DOHH2 (cell line): Measurements from ENCODE around the gene KLLN.

Source experiments
- H3F3A ChIP-seq: fragments of 200-600 bp; sonication (generic), shearing (Covaris generic); 2 replicates; pipeline ENCODE4 v1.6.0; 2016; ENCODE audit warnings: antibody characterized with exemption, mild to moderate bottlenecking; ENCODE audit not compliant: control insufficient read depth, insufficient read depth
- H3K27ac ChIP-seq: fragments of 200-600 bp; sonication (generic); 2 replicates; pipeline ENCODE4 v1.5.1; 2014; ENCODE audit warnings: low read depth, mild to moderate bottlenecking, low read length, moderate library complexity
- H3K27me3 ChIP-seq: fragments of 200-600 bp; sonication (generic); 2 replicates; pipeline ENCODE4 v1.6.1; 2014; ENCODE audit warnings: mild to moderate bottlenecking, low read length, mixed read lengths; ENCODE audit not compliant: control insufficient read depth
- H3K36me3 ChIP-seq: fragments of 200-600 bp; sonication (generic); 2 replicates; pipeline ENCODE4 v1.6.1; 2014; ENCODE audit warnings: mild to moderate bottlenecking, low read length, moderate library complexity, mixed read lengths; ENCODE audit not compliant: control insufficient read depth
- H3K4me1 ChIP-seq: fragments of 200-600 bp; sonication (generic); 2 replicates; pipeline ENCODE4 v1.6.1; 2014; ENCODE audit warnings: mild to moderate bottlenecking, low read length, mixed read lengths; ENCODE audit not compliant: control insufficient read depth
- H3K4me2 ChIP-seq: fragments of 200-600 bp; sonication (generic); 2 replicates; pipeline ENCODE4 v1.6.0; 2014; ENCODE audit warnings: mild to moderate bottlenecking, low read length, moderate library complexity
- H3K4me3 ChIP-seq: fragments of 200-600 bp; sonication (generic); 2 replicates; pipeline ENCODE4 v1.5.1; 2014; ENCODE audit warnings: mild to moderate bottlenecking, low read length, mixed read lengths
- H3K79me2 ChIP-seq: fragments of 200-600 bp; sonication (generic); 2 replicates; pipeline ENCODE4 v1.6.1; 2014; ENCODE audit warnings: mild to moderate bottlenecking, low read length, mixed read lengths; ENCODE audit not compliant: control insufficient read depth
- H3K9me2 ChIP-seq: fragments of 200-600 bp; sonication (generic); replicated peaks from 2 replicates; pipeline ENCODE4 v1.6.1; 2014; ENCODE audit warnings: mild to moderate bottlenecking, low read length, mixed read lengths; ENCODE audit not compliant: control insufficient read depth
- H3K9me3 ChIP-seq: fragments of 200-600 bp; sonication (generic); 2 replicates; pipeline ENCODE4 v1.6.1; 2014; ENCODE audit warnings: antibody characterized with exemption, low read length, mixed read lengths; ENCODE audit not compliant: control insufficient read depth, insufficient read depth
- H4K20me1 ChIP-seq: fragments of 200-600 bp; sonication (generic); 2 replicates; pipeline ENCODE4 v1.6.0; 2014; ENCODE audit warnings: low read depth, mild to moderate bottlenecking, antibody characterized with exemption, low read length, moderate library complexity; ENCODE audit not compliant: control insufficient read depth, insufficient read depth
- EZH2phosphoT487 ChIP-seq: fragments of 200-600 bp; sonication (generic); IDR thresholded peaks from 2 replicates; pipeline ENCODE4 v1.6.1; 2017; ENCODE audit warnings: borderline replicate concordance, mild to moderate bottlenecking, antibody characterized with exemption, low read length, moderate library complexity, mixed read lengths
- TF ChIP-seq, protein P1 (sequence below): fragments of 200-600 bp; sonication (generic); IDR thresholded peaks from one replicate; pipeline ENCODE4 v1.5.1; 2014; ENCODE audit warnings: antibody characterized with exemption, mild to moderate bottlenecking, low read depth, low read length; ENCODE audit not compliant: poor library complexity, severe bottlenecking

KLLN gene

DNA sequence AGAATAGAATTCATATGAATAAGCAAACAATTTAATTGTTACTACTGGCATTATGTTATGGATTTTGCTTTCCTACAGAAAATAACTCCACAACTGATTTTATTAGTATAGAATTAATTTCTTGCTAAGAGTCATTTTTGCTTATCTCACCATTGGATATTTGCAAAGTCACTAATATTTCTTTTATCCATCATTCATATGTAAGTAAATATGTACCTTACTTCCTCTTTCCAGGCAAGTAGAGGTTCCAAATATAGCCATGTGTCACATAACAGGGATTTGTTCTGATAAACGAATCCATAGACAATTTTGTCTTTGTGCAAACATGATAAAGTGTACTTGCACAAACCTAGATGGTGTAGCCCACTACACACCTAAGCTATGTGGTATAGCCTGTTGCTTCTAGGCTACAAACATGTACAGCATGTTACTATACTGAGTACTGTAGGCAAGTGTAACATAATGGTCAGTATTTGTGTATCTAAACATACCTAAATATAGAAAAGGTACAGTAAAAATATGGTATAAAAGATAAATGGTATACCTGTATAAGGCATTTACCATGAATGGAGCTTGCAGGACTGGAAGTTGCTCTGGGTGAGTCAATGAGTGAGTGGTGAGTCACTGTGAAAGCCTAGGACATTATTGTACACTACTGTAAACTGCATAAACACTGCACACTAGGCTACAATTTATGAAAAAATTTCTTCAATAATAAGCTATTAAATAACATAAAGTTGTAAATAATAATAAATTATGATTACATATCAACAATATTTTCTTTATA, 18.3 kb downstream of the KLLN start:
- no peak overlapping the region for H3K4me2 ChIP-seq
- H3K4me1 ChIP-seq: peaks cover 8% of the 10 kb centered on the region
- TF ChIP-seq, protein P1, sequence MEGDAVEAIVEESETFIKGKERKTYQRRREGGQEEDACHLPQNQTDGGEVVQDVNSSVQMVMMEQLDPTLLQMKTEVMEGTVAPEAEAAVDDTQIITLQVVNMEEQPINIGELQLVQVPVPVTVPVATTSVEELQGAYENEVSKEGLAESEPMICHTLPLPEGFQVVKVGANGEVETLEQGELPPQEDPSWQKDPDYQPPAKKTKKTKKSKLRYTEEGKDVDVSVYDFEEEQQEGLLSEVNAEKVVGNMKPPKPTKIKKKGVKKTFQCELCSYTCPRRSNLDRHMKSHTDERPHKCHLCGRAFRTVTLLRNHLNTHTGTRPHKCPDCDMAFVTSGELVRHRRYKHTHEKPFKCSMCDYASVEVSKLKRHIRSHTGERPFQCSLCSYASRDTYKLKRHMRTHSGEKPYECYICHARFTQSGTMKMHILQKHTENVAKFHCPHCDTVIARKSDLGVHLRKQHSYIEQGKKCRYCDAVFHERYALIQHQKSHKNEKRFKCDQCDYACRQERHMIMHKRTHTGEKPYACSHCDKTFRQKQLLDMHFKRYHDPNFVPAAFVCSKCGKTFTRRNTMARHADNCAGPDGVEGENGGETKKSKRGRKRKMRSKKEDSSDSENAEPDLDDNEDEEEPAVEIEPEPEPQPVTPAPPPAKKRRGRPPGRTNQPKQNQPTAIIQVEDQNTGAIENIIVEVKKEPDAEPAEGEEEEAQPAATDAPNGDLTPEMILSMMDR: no peak
- TF ChIP-seq EZH2phosphoT487: no peak
- no peaks in the 10 kb centered on the region for H3K27me3 ChIP-seq
- H3F3A ChIP-seq: no peaks in the 10 kb centered on the region
- no peaks in the 10 kb centered on the region for H3K36me3 ChIP-seq
- no peaks in the 10 kb centered on the region for H3K9me2 ChIP-seq
- no peaks in the 10 kb centered on the region for H3K9me3 ChIP-seq
- no peaks in the 10 kb centered on the region for H3K79me2 ChIP-seq
- no peaks in the 10 kb centered on the region for H4K20me1 ChIP-seq
- H3K4me3 ChIP-seq: no peak overlapping the region
- H3K27ac ChIP-seq: no peak overlapping the region

DNA sequence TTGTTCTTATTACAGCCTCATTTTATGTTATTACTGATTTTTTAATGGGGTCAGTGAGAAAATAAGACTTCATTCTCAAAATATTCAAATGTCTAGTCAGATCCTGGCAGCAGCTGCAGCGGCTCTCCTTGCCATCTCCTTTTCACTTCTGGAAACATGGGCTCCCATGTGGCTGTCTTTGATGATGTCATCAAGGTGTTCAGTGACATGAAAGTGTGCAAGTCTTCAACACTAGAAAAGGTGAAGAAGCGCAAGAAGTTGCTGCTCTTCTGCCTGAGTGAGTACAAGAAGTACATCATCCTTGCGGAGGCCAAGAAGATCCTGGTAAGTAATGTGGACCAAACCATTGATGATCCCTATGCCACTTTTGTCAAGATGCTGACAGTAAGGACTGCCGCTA, 19.6 kb downstream of the KLLN start:
- no peak for TF ChIP-seq EZH2phosphoT487
- TF ChIP-seq, protein P1: no peak
- H3K27ac ChIP-seq: no peak overlapping the region
- no peak overlapping the region for H3K4me3 ChIP-seq
- peaks cover 8% of the 10 kb centered on the region for H3K4me1 ChIP-seq
- no peaks in the 10 kb centered on the region for H3K79me2 ChIP-seq
- H3K27me3 ChIP-seq: no peaks in the 10 kb centered on the region
- H3K9me2 ChIP-seq: no peaks in the 10 kb centered on the region
- no peaks in the 10 kb centered on the region for H3K36me3 ChIP-seq
- no peaks in the 10 kb centered on the region for H4K20me1 ChIP-seq
- no peaks in the 10 kb centered on the region for H3K9me3 ChIP-seq
- H3F3A ChIP-seq: no peaks in the 10 kb centered on the region
- H3K4me2 ChIP-seq: no peak overlapping the region

DNA sequence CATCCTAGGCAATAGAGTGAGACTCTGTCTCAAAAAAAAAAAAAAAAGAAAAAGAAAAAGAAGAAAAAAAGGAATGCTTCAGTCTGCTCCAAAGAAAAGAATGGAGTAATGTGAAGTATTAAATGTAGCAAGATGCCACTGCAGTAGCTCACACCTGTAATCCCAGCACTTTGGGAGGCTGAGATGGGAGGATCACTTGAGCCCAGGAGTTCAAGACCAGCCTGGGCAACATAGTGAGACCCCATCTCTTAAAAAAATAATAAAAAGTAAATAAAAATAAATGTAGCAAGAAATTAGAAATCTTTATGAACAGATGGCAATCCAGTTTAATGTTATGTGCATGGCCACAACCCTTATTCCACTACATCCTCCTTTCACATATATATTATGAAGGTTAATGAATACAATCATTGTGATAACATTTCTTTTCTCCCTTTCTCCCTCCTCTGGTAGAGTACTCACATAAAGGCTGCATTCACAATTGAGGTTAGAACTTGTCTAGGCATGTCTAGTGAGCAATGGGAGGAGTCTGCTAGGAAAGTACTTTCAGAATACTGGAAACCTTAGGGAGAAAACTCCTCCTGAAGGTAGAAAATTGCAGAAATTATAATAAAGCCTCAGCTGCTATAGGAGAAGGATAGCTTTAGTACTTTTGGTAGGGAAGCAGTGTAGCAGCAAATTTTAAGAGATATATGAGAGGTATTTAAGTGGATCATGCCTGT, 20.4 kb downstream of the KLLN start:
- no peak overlapping the region for H3K4me3 ChIP-seq
- no peaks in the 10 kb centered on the region for H3F3A ChIP-seq
- no peaks in the 10 kb centered on the region for H3K9me2 ChIP-seq
- H3K4me2 ChIP-seq: no peak overlapping the region
- peaks cover 8% of the 10 kb centered on the region for H3K4me1 ChIP-seq
- no peaks in the 10 kb centered on the region for H3K79me2 ChIP-seq
- H4K20me1 ChIP-seq: no peaks in the 10 kb centered on the region
- H3K27me3 ChIP-seq: no peaks in the 10 kb centered on the region
- TF ChIP-seq EZH2phosphoT487: no peak
- TF ChIP-seq, protein P1: no peak
- H3K36me3 ChIP-seq: no peaks in the 10 kb centered on the region
- no peak overlapping the region for H3K27ac ChIP-seq
- H3K9me3 ChIP-seq: no peaks in the 10 kb centered on the region
